H9 (cell line): Measurements from ENCODE around the gene KRTAP5-4. TPM values are rescaled to one million over a fixed set of nuclear protein-coding genes. Genes with fewer than 3 reads are reported as not detected.

Experiments
- DNase-seq: peaks from one replicate; pipeline ENCODE4 v3.0.0-alpha.2; 2017
- H2AFZ ChIP-seq: one replicate; pipeline ENCODE4 v1.6.1; 2013; ENCODE audit warnings: mild to moderate bottlenecking, low read length, control low read depth, moderate library complexity
- H2AK5ac ChIP-seq: 2 replicates; pipeline ENCODE4 v1.6.1; 2013; ENCODE audit warnings: low read length, control low read depth, mixed read lengths; ENCODE audit not compliant: insufficient read length
- H2BK120ac ChIP-seq: one replicate; pipeline ENCODE4 v1.6.1; 2013; ENCODE audit warnings: low read depth, mild to moderate bottlenecking, low read length, control low read depth, inconsistent platforms; ENCODE audit not compliant: poor library complexity, severe bottlenecking
- H2BK12ac ChIP-seq: 2 replicates; pipeline ENCODE4 v1.6.1; 2013; ENCODE audit warnings: low read length, control low read depth, mixed read lengths, low read depth; ENCODE audit not compliant: insufficient read length
- H2BK15ac ChIP-seq: 2 replicates; pipeline ENCODE4 v1.6.1; 2013; ENCODE audit warnings: low read depth, low read length, control low read depth
- H2BK20ac ChIP-seq: one replicate; pipeline ENCODE4 v1.6.1; 2013; ENCODE audit warnings: low read depth, mild to moderate bottlenecking, low read length, control low read depth, inconsistent platforms; ENCODE audit not compliant: poor library complexity, severe bottlenecking
- H2BK5ac ChIP-seq: 2 replicates; pipeline ENCODE4 v1.6.1; 2013; ENCODE audit warnings: low read length, control low read depth, mixed read lengths; ENCODE audit not compliant: insufficient read length
- H3K14ac ChIP-seq: 2 replicates; pipeline ENCODE4 v1.6.1; 2013; ENCODE audit warnings: low read length, control low read depth; ENCODE audit not compliant: insufficient read depth
- H3K18ac ChIP-seq: 2 replicates; pipeline ENCODE4 v1.6.1; 2013; ENCODE audit warnings: low read depth, mild to moderate bottlenecking, mixed read lengths, low read length, control low read depth; ENCODE audit not compliant: insufficient read length
- H3K23ac ChIP-seq: 2 replicates; pipeline ENCODE4 v1.6.1; 2013; ENCODE audit warnings: low read length, control low read depth, mixed read lengths, low read depth; ENCODE audit not compliant: insufficient read length
- H3K23me2 ChIP-seq: 2 replicates; pipeline ENCODE4 v1.6.1; 2013; ENCODE audit warnings: low read depth, mild to moderate bottlenecking, mixed read lengths, low read length, control low read depth; ENCODE audit not compliant: insufficient read length, poor library complexity, severe bottlenecking
- H3K27ac ChIP-seq: 2 replicates; pipeline ENCODE4 v1.5.1; 2013; ENCODE audit warnings: low read length, control low read depth, mixed read lengths, low read depth; ENCODE audit not compliant: insufficient read length
- H3K27me3 ChIP-seq: 2 replicates; pipeline ENCODE4 v1.6.1; 2013; ENCODE audit warnings: low read length, control low read depth, inconsistent platforms; ENCODE audit not compliant: insufficient read depth
- H3K4ac ChIP-seq: 2 replicates; pipeline ENCODE4 v1.6.1; 2013; ENCODE audit warnings: low read depth, mild to moderate bottlenecking, control low read depth, inconsistent platforms, low read length, moderate library complexity
- H3K4me1 ChIP-seq: 2 replicates; pipeline ENCODE4 v1.6.1; 2013; ENCODE audit warnings: low read length, control low read depth, inconsistent platforms; ENCODE audit not compliant: insufficient read depth
- H3K4me2 ChIP-seq: 2 replicates; pipeline ENCODE4 v1.6.1; 2013; ENCODE audit warnings: low read length, control low read depth, mixed read lengths; ENCODE audit not compliant: insufficient read length, insufficient read depth
- H3K56ac ChIP-seq: 2 replicates; pipeline ENCODE4 v1.6.1; 2013; ENCODE audit warnings: low read depth, mild to moderate bottlenecking, mixed read lengths, low read length, control low read depth; ENCODE audit not compliant: insufficient read length
- H3K79me1 ChIP-seq: 2 replicates; pipeline ENCODE4 v1.6.1; 2013; ENCODE audit warnings: low read depth, mild to moderate bottlenecking, moderate library complexity, low read length, control low read depth, inconsistent platforms; ENCODE audit not compliant: insufficient read depth, poor library complexity, severe bottlenecking
- H3K79me2 ChIP-seq: 2 replicates; pipeline ENCODE4 v1.6.1; 2013; ENCODE audit warnings: low read length, control low read depth, inconsistent platforms; ENCODE audit not compliant: insufficient read depth
- H3K9ac ChIP-seq: 2 replicates; pipeline ENCODE4 v1.6.1; 2013; ENCODE audit warnings: low read length, control low read depth, mixed read lengths; ENCODE audit not compliant: insufficient read length; ENCODE audit errors: extremely low read depth
- H3K9me3 ChIP-seq: one replicate; pipeline ENCODE4 v1.6.1; 2013; ENCODE audit warnings: low read depth, low read length, inconsistent platforms; ENCODE audit not compliant: control insufficient read depth
- H3T11ph ChIP-seq: one replicate; pipeline ENCODE4 v1.6.1; 2013; ENCODE audit warnings: mild to moderate bottlenecking, low read length, control low read depth, inconsistent platforms
- H4K20me1 ChIP-seq: one replicate; pipeline ENCODE4 v1.6.1; 2013; ENCODE audit not compliant: control insufficient read depth, insufficient read length, insufficient read depth
- H4K5ac ChIP-seq: 2 replicates; pipeline ENCODE4 v1.6.1; 2013; ENCODE audit warnings: low read depth, mild to moderate bottlenecking, mixed read lengths, low read length, control low read depth; ENCODE audit not compliant: insufficient read length
- H4K8ac ChIP-seq: replicated peaks from 2 replicates; pipeline ENCODE4 v1.6.1; 2013; ENCODE audit warnings: low read length, control low read depth, mixed read lengths, low read depth; ENCODE audit not compliant: insufficient read length
- H4K91ac ChIP-seq: 2 replicates; pipeline ENCODE4 v1.6.1; 2013; ENCODE audit warnings: low read depth, mild to moderate bottlenecking, moderate library complexity, mixed read lengths, low read length, control low read depth; ENCODE audit not compliant: insufficient read length
- H3K27ac Mint-ChIP-seq, 3 experiments: 2 replicates in 2 of 3; 3 replicates in 1 of 3; pipeline ENCODE4 v1.8.0; 2020 to 2021; ENCODE audit warnings: mixed read lengths in 3 of 3, mild to moderate bottlenecking in 1 of 3, moderate library complexity in 1 of 3
- H3K27me3 Mint-ChIP-seq: 2 replicates; pipeline ENCODE4 v1.8.0; 2021; ENCODE audit warnings: low read depth, mild to moderate bottlenecking, moderate library complexity, mixed read lengths
- H3K36me3 Mint-ChIP-seq, 3 experiments: 2 replicates in 2 of 3; 3 replicates in 1 of 3; pipeline ENCODE4 v1.8.0; 2020 to 2021; ENCODE audit warnings: low read depth in 3 of 3, mixed read lengths in 3 of 3; ENCODE audit not compliant: insufficient read depth in 1 of 3
- H3K4me1 Mint-ChIP-seq, 2 experiments: 2 replicates each; pipeline ENCODE4 v1.8.0; 2020; ENCODE audit warnings: mixed read lengths in 2 of 2
- H3K4me3 Mint-ChIP-seq, 2 experiments: 2 replicates in 1 of 2; 3 replicates in 1 of 2; pipeline ENCODE4 v1.8.0; 2020 to 2021; ENCODE audit warnings: mild to moderate bottlenecking in 2 of 2, mixed read lengths in 2 of 2, moderate library complexity in 1 of 2
- H3K9me3 Mint-ChIP-seq, 2 experiments: 2 replicates in 1 of 2; 3 replicates in 1 of 2; pipeline ENCODE4 v1.8.0; 2020; ENCODE audit warnings: mild to moderate bottlenecking in 2 of 2, mixed read lengths in 2 of 2, moderate library complexity in 1 of 2
- CTCF ChIP-seq: fragments of 200-600 bp; sonication (generic); conservative IDR thresholded peaks from 3 replicates; pipeline ENCODE4 v1.8.0; 2021; ENCODE audit warnings: antibody characterized with exemption, mild to moderate bottlenecking
- WGBS: extraction: QIAGEN DNeasy Blood & Tissue Kit; methylation state at CpG from one replicate; pipeline ENCODE4 v1.1.7; 2013; ENCODE audit warnings: missing lambda C conversion rate, low lambda C conversion rate, mixed read lengths; ENCODE audit not compliant: insufficient read length; ENCODE audit errors: extremely low coverage; 5-methylcytosine and 5-hydroxymethylcytosine counted together
- total RNA-seq: library from RNA; stranded (reverse); gene quantifications from 2 replicates; pipeline ENCODE4 v1.2.1, GENCODE V29; 2021

The KRTAP5-4 gene
- total RNA-seq, 1 experiment from 2014 or later = not detected

- Mint-ChIP-seq H3K27me3 (peaks cover 52% of the 10 kb centered on the region), H3K9me3 (peaks cover 0 to 4% of the 10 kb centered on the region in 2 experiments; a peak in 1 of 5 replicates), H3K36me3 (no peaks in the 10 kb centered on the region), H3K27ac (no peak overlapping the region), H3K4me3 (no peak overlapping the region), H3K4me1 (peaks cover 0 to 6% of the 10 kb centered on the region in 2 experiments; a peak in 2 of 4 replicates)
- Histone ChIP-seq H4K5ac (no peak overlapping the region), H2BK20ac (no peak overlapping the region), H4K91ac (no peak overlapping the region), H3K18ac (no peak overlapping the region), H3K14ac (no peak overlapping the region), H4K8ac (no peak overlapping the region), H3K23ac (no peak overlapping the region), H2BK12ac (no peak overlapping the region), H4K20me1 (no peaks in the 10 kb centered on the region), H3K4me2 (no peak overlapping the region), H3K9me3 (no peaks in the 10 kb centered on the region), H3K79me1 (no peaks in the 10 kb centered on the region), H3T11ph (no peak overlapping the region), H2AFZ (no peak overlapping the region), H3K9ac (no peak overlapping the region), H2BK5ac (no peak overlapping the region), H3K27me3 (no peaks in the 10 kb centered on the region; the same call in 1 of the 2 replicates), H2AK5ac (no peak overlapping the region), H2BK120ac (no peak overlapping the region), H3K23me2 (no peaks in the 10 kb centered on the region), H3K4me1 (no peaks in the 10 kb centered on the region), H2BK15ac (no peak overlapping the region), H3K79me2 (no peaks in the 10 kb centered on the region), H3K27ac (no peak overlapping the region), H3K56ac (no peak overlapping the region), H3K4ac (no peak overlapping the region)
- TF ChIP-seq CTCF = peak; percentile 24; the same call in 1 of the 3 replicates
- WGBS = no CpG with 5 or more reads among the region's 15 CpGs
- no peak for DNase-seq
Observed at GRCh38 chr11:1650034-1650917, 28.3 kb upstream of the KRTAP5-4 start.
